HG03521 (cell line): ENCODE measurements around the gene ITFG2.

Experiments
- ATAC-seq: cut with Tn5 transposase; IDR thresholded peaks from one replicate; pipeline ENCODE4 v1.9.1; 2021; ENCODE audit warnings: mild to moderate bottlenecking, moderate library complexity; ENCODE audit not compliant: unreplicated experiment

ITFG2 gene

DNA sequence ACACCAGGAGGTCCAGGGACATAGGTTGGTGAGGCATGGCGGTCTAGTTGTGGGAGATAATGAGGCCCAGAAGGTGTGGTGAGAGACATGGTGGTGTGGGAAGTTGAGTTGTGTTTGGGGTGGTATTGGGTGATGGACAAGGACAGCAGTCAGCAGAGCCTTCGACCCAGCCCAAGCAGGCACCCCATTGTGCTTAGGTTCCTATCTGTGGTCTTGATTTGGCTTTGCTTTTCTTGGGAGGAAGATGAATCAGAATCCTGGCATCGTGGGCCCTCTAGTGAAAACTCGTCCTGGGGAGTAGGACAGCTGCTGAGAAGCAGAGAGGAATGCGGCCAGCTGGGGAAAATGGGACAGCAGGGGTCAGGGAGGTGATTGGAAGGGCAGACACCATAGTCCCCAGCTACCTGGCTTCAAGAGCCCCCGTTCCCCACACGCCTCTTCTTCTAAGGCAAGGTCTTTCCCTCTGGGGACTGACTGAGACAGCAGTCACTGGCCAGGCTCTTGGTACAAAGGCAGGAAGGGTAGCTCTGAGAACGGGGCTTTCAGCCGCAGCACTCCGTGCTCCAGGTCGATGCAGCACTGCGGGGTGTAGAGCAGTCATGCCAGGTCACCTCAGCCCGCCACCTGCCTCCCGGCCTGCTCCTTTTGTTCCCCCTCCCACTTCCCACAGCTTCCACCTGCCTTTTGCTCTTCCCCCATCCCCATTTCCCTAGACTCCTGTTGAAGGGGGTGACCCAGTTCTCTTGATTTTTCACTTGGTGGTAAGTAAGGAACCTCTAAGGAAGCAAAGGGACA is 14.4 kb downstream of the ITFG2 start:
- no peak for ATAC-seq

DNA sequence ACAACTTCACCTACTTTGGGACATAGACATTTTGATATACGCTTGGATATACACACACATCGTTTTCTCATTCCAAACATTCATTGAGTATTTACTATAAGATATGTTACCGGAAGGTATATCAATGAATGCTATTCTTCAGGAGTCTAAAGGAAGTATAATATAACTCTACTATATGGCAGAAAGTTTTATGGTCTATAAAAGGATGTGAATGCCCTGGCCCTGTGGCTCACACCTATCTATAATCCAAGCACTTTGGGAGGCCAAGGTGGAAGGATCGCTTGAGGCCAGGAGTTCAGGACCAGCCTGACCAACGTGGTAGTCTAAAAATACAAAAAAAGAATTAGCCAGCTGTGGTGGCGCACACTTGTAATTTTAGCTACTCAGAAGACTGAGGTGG is 16.8 kb downstream of the ITFG2 start:
- no peak for ATAC-seq

DNA sequence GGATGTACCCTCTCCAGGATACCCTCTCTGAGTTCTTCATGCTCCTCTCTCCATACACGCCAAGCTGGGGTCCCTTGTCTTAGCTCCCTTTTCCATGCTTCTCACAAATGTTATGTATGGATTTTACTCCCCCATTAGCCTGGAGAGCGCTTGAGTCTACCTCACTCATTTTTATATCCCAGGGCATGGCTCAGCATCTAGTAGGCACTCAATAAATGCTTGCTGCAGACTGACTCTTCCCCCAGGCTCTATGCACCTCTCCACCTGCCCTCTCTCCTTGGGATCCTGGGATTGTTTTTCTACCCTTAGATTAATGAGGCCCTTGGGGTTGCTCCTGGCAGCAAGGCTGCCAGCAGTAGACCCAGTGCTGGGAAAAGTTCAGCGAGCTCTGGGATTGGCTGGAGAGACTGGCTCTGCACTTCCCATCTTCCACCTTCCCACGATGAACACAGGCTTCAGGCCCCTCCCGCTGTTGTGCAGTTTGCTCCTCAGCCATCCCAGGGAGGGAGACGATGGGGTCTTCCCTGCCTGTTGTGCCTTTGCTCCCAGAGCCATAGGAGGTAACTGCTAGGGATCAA is 20.2 kb downstream of the ITFG2 start:
- no peak for ATAC-seq

DNA sequence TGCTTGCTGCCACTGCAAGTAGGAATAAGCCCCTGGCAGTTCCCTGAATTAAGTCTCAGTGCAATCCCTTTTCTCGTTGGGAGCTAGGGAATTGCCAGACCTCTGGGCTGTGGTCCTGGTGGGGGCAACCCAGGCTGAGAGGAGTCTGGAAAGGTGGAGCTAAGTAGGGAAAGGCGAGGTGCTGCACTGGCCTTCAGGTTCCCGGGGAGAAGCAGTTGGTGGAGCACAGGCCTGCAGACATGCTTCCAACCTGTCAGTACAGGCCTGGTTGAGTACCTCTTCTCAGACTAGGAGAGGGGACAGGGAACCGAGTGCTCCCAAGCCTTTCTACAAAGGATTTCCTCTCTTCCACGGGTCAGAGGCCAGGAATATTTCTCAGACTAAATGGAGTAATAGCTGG is 20.9 kb downstream of the ITFG2 start:
- no peak for ATAC-seq

- ATAC-seq, result no peak
Measured at GRCh38 chr12:2833810-2834209, 21.3 kb downstream of the ITFG2 start.

DNA sequence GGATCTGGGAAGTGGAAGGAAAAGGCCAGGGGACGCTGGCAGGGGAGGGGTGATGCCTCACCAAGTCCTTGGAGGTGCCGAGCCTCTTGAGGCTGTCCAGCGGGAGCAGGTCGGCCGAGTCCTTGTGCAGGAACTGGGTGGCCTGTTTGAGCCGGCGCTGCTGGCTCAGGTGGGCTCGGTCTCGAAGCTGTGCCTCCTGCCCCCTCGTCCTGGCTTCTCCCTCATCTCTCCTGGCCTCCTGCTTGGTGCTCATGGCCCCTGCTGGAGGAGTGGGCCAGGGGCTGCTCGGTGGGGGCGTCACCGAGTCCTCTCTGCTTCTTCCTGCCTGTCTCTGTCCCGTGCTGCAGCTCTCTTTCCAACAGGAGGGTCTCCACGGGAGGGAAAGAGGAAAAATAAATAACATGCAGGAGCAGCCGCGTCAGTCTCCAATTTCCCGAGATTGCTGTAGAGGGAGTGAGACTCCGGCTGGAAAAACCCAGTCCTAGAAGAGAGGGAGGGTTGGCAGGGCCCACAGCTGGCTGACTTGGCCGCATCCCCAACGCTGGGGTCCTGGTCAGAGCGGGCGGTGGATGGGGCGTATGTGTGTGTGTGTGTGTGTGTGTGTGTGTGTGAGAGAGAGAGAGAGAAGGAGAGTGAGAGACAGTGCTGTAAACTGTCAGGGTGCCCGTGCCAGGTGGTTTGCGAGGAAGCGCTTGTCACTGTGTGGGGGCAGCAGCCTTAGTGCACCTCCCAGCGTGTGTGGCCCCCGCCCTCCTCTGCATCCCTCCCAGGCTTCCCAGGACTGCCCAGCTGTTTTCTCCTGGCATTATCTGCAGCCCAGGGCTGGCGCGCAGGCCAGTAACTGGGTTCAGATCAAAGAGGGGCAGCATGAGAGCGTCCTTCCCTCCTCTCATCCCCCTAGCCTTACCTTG is 22.4 kb downstream of the ITFG2 start, which contains the start of gene NRIP2:
TSS of gene NRIP2 (minus strand) at position 455 of the 911 bp plus-strand sequence. CDS start at position 403, 52 bp downstream.
- no peak for ATAC-seq

- ATAC-seq, result no peak
Measured at GRCh38 chr12:2835691-2836403, 23.4 kb downstream of the ITFG2 start.

- ATAC-seq, result no peak
Measured at GRCh38 chr12:2836574-2836973, 24.1 kb downstream of the ITFG2 start.

DNA sequence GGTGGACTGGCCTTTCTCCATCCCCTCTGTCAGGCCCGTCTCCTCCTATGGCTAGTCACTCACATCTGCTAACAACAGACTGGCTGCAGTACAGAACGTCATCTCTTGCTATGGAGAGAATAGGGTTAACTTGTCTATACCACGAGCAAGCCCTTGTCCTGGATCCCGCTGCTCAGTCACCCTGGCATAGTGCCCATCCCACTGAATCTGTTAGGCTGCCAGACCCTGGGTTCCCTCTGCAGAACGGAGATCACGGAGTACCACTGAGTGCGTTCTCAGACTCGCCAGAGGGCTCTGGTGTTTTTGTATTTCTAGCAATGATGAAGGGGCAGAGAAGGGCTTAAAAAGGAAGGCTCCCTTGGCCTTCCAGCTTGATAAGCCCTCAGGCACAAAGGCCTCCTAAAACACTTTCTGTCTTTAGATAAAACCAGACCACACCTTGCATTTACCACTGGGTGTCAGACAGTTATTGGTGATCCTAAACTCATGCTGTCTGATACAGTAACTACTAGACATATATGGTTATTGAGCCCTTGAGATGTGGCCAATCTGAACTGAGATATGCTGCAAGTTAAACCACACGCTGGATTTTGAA is 28.7 kb downstream of the ITFG2 start:
- no peak for ATAC-seq

GRCh38 chr12:2842948-2843347 is 30.5 kb downstream of the ITFG2 start:
- no peak for ATAC-seq

- ATAC-seq, result no peak
Measured at GRCh38 chr12:2844786-2845185, 32.3 kb downstream of the ITFG2 start.

DNA sequence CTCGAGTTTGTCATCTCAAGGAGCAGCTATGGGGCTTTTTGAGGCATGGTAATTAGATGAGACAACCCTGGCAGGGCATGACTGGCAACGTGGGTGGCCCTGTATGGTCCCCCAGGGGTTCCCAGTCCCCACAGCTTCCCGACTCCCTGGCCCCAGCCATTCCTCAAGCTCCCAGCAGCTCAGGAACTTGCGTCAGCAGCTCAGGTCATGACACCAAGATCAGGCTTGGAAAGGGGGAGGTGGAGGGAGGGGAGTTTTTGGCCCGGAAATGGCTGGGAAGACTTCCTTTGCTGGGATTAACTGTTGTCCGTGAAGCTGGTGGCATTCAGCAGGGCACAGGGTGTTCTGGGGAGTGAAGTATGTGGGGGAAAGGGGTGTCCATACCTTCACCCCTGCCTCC is 32.8 kb downstream of the ITFG2 start:
- no peak for ATAC-seq

DNA sequence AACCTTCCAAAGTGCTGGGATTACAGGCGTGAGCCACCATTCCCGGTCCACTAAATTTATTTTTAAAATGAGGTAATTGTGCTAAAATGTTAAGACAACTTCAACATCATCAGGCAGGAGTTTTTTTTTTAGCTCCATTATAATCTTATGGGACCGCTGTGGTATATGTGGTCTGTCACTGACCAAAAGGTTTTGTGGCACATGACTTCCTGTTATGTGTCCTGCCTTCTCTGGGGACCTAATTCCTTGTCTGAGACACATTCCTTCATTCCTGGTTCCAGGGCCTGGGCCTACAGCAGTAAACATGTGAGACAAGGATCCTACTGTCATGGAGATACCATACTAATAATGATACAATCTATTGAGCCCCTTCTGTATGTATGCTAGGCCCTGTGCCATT is 39.5 kb downstream of the ITFG2 start:
- ATAC-seq, result no peak

GRCh38 chr12:2853626-2854025 is 41.2 kb downstream of the ITFG2 start:
- ATAC-seq, result no peak

DNA sequence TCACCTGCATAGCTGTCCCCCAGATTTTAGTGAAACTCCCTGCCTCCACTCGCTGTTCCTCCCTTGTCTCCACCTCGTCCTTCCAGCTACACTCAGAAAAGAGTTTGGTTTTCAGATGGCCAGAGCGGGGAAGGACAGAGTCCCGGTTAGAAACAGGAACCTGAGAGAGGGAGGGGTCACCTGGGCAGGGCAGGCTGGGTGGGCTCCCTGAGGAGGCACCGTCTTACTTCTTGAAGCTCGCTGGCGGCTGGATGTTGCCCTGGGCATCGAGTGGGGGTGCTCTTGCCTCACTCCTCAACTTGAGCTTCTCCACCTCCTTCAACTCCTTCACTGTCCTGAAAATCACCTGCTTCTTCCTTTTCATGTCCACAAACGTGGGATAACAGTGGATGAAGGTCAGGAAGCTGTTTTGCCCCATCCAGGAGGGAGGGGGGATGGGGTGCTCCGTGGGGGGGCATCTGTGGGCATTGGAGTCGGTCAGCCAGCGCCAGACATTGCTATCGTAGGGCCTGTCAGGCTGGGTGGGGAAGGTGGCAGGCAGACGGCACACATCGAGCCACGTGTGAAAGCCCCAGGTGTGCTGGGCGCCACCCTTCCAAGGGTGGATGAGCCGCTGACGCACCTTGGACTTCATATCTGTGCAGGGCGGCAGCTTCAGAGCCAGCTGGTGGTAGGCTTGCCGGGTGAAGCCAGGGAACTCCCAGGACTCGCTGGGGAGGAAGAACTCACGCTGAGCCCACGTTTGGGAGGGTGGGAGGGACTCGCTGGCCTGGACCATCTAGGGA is 42.4 kb downstream of the ITFG2 start:
- no peak for ATAC-seq

- ATAC-seq, result no peak
Measured at GRCh38 chr12:2855546-2855945, 43.1 kb downstream of the ITFG2 start.

GRCh38 chr12:2856051-2856450 is 43.6 kb downstream of the ITFG2 start:
- ATAC-seq, result no peak

GRCh38 chr12:2857021-2857431 is 44.6 kb downstream of the ITFG2 start, which contains the start of gene TEX52:
Gene TEX52, minus strand, starts transcription at chr12:2857039. Its CDS starts 13 bp downstream, at chr12:2857026.
- ATAC-seq, result no peak

DNA sequence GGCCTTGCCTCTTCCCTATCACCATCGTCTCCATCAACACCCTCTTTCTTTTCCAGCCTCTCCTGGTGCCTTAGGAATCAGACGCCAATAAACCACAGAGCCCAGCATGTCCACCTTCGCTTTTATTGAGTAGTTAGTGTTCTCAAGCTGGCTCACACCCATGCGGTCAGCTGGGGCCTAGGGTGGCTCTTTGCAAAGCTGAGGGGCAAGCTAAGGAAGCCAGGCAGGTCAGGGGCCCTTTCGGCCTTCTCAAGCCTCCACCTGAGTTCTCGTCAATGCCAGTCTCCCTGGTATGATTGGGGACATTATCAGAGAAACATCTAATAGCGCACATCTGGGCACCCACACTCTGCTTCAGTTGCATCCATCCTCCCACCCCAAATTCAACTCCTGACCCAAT is 45.1 kb downstream of the ITFG2 start:
- ATAC-seq, result no peak

DNA sequence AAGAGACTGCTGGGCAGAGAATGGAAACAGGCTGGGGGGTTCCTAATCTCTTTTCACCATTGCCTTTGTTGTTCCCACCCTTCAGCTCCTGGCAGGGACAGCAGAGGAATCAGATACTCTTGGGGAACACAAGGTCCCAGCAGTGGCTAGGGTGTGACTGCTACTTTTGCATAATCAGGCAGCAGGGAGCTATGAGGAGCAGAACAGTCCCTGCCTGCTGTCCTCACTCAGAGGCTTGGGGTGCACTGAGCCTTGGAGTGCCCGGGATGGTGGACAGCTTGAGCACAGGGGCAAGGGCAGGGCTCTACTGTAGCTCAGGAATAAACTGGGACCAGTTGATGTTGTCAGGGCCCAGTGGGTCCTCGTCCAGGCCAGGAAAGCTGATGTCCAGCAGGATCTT is 45.9 kb downstream of the ITFG2 start:
- no peak for ATAC-seq
